ENCODE results near the gene DMRTB1. TPM values are rescaled to one million over a fixed set of nuclear protein-coding genes. Genes with fewer than 3 reads are reported as not detected.

DMRTB1 gene
- total and polyA plus RNA-seq, 12 donors: not detected

DNA sequence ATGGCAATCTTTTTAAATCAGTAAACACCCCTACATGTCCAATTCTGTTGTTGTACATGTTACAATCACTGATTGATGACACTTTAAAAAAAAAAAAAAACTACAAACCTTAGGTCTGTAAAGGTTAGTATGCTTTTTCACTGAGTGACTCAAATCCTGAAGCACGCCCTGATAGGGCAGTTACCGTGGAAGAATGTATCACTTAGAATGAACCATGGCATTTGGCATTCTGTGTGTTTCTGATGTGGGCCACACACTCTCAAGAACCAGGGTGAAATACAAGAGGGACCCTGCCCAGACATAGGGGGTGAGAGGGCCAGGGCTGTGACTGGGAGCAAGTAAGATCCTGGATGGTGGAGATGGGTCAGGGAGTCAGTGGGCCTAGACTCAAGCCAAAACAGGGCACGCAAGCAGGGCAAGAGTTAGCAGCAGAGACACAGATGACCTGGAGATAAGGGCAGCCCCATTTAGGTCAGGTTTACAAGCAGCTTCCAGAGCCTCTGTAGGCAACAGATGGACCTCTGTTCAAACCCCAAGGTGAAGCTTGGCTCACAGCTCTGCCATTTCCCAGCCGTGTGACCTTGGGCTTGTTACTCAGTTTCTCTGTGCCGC, 47.6 kb upstream of the DMRTB1 start:
- intact Hi-C loops (cut with DNase I): no loop called here
- ATAC-seq: no peak
- 84 to 92% methylated on average over 5 of the region's 5 CpGs for WGBS, 2 donors

DNA sequence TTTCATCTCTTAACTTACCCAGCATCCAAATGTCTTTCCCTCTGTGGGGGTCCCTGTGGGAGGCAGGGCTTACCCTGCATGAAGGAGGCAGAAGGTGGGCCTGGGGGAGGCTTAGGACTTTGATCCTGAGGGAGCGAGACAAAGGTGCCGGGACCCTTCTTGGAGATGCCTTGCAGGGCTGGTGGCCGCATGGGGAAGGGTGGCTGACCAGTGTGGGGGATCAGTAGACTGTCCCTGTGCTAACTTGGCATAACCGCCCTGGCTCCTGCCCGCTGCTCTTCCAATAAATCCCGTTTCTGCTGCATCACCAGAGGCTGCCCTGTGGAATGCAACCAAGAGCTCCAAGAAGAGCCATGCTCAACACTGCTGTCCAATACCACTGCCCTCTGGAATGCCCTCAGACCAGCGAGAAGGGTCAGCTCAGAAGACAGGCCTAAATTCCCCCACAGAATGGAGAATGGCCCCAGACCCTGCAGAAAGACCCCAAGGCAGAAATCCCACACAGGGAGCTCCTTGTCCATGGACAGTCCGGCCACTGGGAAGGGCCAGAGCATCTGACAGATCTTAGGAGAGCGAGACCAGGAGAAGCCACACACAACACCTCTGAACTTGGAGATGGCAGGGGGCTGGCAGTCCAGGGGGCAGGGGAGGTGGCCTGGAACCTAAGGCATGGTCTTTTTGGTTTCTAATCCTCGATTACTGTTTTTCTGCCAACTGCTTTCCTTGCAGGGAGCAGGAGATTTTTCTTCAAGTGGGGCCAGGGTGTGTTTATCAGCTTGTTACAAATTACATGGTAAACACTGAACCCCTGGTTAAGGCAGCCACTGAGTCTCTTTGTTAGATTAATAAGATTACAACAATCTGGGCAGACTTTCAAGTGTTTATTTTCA, 46.7 kb upstream of the DMRTB1 start:
- H3K4me3 ChIP-seq: no peak overlapping the region
- peaks cover 0 to 38% (median 17%) of the 10 kb centered on the region in 7 donors for H3K27me3 ChIP-seq
- intact Hi-C loops (cut with DNase I): no loop called here
- no peaks in the 10 kb centered on the region for H3K36me3 ChIP-seq
- no peaks in the 10 kb centered on the region for H3K9me3 ChIP-seq
- ATAC-seq: no peak
- peaks cover 0 to 3% (median 0%) of the 10 kb centered on the region in 9 donors for H3K4me1 ChIP-seq
- TF ChIP-seq, protein P1, sequence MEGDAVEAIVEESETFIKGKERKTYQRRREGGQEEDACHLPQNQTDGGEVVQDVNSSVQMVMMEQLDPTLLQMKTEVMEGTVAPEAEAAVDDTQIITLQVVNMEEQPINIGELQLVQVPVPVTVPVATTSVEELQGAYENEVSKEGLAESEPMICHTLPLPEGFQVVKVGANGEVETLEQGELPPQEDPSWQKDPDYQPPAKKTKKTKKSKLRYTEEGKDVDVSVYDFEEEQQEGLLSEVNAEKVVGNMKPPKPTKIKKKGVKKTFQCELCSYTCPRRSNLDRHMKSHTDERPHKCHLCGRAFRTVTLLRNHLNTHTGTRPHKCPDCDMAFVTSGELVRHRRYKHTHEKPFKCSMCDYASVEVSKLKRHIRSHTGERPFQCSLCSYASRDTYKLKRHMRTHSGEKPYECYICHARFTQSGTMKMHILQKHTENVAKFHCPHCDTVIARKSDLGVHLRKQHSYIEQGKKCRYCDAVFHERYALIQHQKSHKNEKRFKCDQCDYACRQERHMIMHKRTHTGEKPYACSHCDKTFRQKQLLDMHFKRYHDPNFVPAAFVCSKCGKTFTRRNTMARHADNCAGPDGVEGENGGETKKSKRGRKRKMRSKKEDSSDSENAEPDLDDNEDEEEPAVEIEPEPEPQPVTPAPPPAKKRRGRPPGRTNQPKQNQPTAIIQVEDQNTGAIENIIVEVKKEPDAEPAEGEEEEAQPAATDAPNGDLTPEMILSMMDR (IDR thresholded peaks at IDR 0.05): no peak
- DNase-seq: no peak
- WGBS, 2 donors: 89% methylated on average over 10 of the region's 10 CpGs
- peak overlapping the region in 1 of 10 donors; percentile 86 for H3K27ac ChIP-seq

More for the DNA sequence above, 47.6 kb upstream of the DMRTB1 start:
- DNase-seq: no peak
- no peaks in the 10 kb centered on the region for H3K36me3 ChIP-seq
- no peaks in the 10 kb centered on the region for H3K9me3 ChIP-seq
- peaks cover 0 to 42% (median 18%) of the 10 kb centered on the region in 7 donors for H3K27me3 ChIP-seq
- peak overlapping the region in 1 of 10 donors; percentile 86 for H3K27ac ChIP-seq
- TF ChIP-seq, protein P1 (IDR thresholded peaks at IDR 0.05): no peak
- peaks cover 0 to 3% (median 0%) of the 10 kb centered on the region in 9 donors for H3K4me1 ChIP-seq
- H3K4me3 ChIP-seq: no peak overlapping the region

DNA sequence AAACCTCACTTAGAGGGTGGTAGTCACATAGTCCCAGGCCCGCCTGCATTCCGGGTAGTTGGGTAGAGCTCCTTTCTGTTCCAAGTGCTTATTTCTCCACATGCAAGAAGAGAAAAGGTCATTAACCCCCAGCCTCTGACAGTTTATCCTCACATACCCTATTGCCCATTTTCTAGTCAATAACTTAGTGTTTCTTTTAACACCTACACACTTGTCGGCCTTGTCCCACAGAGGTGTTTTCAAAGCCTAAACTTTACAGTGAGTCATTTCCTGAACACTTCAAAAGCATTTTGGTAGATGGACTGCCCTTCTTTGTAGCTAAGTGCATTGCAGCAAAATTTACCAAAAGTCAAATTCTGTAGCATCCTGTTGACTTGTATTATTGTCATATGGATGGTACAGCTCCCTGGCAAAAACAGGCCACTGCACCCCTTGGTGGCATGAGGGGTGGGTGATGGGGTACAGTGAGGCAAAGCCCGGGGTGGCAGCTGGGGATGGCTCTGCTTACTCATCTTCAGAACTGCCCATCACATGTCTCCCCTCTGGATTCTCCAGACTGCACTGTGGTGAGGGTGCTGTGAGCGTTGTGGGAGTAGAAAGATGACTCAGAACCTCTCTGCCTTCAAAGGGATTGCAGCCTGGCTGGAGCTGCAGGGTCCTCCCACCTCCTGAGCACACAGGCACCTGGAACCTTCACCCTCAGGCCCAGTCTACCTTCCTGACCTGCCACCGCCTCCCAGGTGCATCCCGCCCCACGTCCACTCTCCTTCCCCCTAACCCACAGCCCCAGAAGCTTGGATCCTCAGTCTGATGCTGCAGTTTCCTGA, 45.8 kb upstream of the DMRTB1 start:
- intact Hi-C loops (cut with DNase I): no loop called here
- no peaks in the 10 kb centered on the region for H3K36me3 ChIP-seq
- H3K4me1 ChIP-seq: peaks cover 0 to 3% (median 0%) of the 10 kb centered on the region in 9 donors
- H3K27me3 ChIP-seq: peaks cover 0 to 42% (median 19%) of the 10 kb centered on the region in 7 donors
- TF ChIP-seq, protein P1 (IDR thresholded peaks at IDR 0.05): no peak
- H3K27ac ChIP-seq: peak overlapping the region in 1 of 10 donors; percentile 86
- H3K9me3 ChIP-seq: no peaks in the 10 kb centered on the region
- WGBS, 2 donors: 77 to 81% methylated on average over 8 of the region's 8 CpGs
- DNase-seq (no peak), ATAC-seq (peak in 2 of 8 donors; percentile 19 to 25)
- no peak overlapping the region for H3K4me3 ChIP-seq

DNA sequence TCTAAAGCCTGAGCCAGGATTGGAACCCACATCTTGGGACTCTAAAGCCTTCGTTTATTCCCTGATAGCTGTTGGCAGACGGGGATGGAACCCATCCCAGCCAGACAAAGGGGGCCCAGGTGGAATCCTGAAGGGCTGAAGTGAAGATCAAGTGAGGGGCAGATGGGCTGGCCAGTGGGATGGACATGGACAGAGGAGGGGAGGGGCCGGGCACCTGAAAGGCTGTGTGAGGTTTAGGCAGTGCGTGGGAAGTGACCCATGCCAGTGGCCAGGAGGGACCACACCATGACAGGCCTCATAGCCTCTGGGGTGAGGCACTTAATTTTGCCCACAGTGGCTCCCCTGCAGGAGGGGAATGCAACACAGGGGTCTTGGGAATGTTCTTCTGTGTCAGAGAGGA, 44.6 kb upstream of the DMRTB1 start:
- intact Hi-C loops (cut with DNase I): no loop called here
- Histone ChIP-seq H3K27ac (peak overlapping the region in 1 of 10 donors; percentile 86), H3K4me1 (peaks cover 0 to 3% (median 0%) of the 10 kb centered on the region in 9 donors), H3K4me3 (no peak overlapping the region), H3K9me3 (no peaks in the 10 kb centered on the region), H3K36me3 (no peaks in the 10 kb centered on the region), H3K27me3 (peaks cover 0 to 42% (median 19%) of the 10 kb centered on the region in 7 donors)
- no peak for DNase-seq
- WGBS, 2 donors: 82 to 92% methylated on average over 4 of the region's 4 CpGs
- TF ChIP-seq, protein P1 (IDR thresholded peaks at IDR 0.05): no peak
- no peak for ATAC-seq
